ENCODE data around the gene OTUD7B.

DNA sequence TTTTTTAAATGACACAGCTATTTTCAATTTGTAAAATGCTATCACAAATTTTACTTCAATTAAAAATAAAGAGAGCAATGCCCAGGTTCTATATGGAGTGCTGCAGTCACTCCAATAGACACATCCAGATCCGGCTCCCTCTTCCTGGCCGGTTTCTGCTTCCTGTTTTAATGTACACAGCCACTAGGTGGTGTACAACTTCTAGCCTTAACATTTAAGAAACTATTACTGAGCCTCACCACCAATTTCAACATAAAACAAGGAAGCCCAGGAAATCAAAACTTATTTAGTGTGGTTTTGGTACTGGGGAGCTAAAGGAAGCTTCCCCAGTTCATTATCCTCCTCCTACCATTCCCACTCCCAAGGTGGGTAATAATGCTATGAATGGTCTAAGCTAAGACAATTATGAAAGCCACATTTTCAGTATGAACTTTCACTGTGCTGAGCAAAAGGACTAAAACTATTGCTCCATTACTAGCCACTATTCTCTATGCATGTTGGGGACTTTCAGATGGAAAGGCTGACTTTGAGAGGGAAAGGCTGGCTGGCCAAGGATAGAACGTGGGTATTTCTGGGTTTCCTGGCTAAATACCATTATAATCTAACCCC lies 48.4 kb downstream of the OTUD7B start:
- TF ChIP-seq, protein P1, sequence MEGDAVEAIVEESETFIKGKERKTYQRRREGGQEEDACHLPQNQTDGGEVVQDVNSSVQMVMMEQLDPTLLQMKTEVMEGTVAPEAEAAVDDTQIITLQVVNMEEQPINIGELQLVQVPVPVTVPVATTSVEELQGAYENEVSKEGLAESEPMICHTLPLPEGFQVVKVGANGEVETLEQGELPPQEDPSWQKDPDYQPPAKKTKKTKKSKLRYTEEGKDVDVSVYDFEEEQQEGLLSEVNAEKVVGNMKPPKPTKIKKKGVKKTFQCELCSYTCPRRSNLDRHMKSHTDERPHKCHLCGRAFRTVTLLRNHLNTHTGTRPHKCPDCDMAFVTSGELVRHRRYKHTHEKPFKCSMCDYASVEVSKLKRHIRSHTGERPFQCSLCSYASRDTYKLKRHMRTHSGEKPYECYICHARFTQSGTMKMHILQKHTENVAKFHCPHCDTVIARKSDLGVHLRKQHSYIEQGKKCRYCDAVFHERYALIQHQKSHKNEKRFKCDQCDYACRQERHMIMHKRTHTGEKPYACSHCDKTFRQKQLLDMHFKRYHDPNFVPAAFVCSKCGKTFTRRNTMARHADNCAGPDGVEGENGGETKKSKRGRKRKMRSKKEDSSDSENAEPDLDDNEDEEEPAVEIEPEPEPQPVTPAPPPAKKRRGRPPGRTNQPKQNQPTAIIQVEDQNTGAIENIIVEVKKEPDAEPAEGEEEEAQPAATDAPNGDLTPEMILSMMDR (IDR thresholded peaks at IDR 0.05; ENCODE audit: low read length): peak; percentile 93
- no peak for TF ChIP-seq EZH2 (optimal IDR thresholded peaks at IDR 0.05; ENCODE audit: low read depth, low read length)
